Neural progenitor cell (in vitro differentiated cells): ENCODE measurements around the gene MAGI1.

Experiments
- EZH2phosphoT487 ChIP-seq: fragments of 200-600 bp; sonication (generic); IDR thresholded peaks from 2 replicates; pipeline ENCODE4 v1.6.1; 2017; ENCODE audit warnings: antibody characterized with exemption
- TF ChIP-seq, protein P1 (sequence below): fragments of 200-600 bp; sonication (generic); IDR thresholded peaks from 2 replicates; pipeline ENCODE4 v1.5.1; 2017; ENCODE audit warnings: antibody characterized with exemption, mild to moderate bottlenecking

DNA sequence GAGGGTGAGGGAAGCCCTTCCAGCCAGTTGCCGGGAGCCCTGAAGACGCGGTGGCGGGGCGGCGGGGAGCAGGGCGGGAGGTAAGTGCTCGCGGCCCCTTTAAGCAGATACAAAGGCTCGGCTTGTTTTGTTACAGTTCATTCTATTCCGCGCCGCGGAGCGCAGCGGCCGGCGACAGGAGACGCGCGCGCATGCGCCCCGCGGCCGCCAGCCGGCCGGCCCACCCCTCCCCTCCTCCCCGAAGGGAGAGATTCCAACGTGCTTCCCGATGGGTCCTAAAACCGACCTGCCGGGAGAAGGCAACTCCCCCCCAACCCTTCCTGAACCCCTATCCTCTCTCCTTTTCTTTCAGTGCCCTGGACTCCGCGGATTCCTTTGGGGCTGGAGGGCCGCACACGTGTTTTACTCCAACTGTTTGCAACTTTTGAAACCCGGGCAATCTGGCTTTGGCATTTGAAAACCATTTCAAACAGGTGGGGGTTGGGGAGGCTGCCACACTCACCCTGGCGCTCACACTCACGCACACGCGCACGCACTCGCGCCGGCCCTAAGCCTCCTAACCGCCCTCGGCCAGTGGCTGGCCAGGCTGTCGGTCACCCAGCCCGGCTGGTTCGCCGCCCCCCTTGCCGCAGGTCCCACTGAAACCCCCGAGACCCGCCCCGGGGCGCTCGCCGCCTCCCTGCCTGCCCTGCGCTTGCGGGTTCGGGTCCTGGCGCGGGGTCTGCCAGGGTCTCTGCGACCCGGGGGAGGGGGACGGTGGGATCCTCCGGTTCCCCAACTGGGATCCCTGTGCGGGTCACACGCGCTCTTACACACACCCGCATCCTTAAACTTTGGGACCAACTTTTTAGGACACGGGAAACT lies at the start of gene MAGI1:
- TF ChIP-seq, protein P1, sequence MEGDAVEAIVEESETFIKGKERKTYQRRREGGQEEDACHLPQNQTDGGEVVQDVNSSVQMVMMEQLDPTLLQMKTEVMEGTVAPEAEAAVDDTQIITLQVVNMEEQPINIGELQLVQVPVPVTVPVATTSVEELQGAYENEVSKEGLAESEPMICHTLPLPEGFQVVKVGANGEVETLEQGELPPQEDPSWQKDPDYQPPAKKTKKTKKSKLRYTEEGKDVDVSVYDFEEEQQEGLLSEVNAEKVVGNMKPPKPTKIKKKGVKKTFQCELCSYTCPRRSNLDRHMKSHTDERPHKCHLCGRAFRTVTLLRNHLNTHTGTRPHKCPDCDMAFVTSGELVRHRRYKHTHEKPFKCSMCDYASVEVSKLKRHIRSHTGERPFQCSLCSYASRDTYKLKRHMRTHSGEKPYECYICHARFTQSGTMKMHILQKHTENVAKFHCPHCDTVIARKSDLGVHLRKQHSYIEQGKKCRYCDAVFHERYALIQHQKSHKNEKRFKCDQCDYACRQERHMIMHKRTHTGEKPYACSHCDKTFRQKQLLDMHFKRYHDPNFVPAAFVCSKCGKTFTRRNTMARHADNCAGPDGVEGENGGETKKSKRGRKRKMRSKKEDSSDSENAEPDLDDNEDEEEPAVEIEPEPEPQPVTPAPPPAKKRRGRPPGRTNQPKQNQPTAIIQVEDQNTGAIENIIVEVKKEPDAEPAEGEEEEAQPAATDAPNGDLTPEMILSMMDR: no peak
- TF ChIP-seq EZH2phosphoT487: no peak
